HG02884 (cell line): ENCODE measurements around the gene PTPRF.

Experiments
- ATAC-seq: cut with Tn5 transposase; IDR thresholded peaks from one replicate; pipeline ENCODE4 v1.9.1; 2021; ENCODE audit warnings: mild to moderate bottlenecking, moderate library complexity; ENCODE audit not compliant: unreplicated experiment

PTPRF gene

DNA sequence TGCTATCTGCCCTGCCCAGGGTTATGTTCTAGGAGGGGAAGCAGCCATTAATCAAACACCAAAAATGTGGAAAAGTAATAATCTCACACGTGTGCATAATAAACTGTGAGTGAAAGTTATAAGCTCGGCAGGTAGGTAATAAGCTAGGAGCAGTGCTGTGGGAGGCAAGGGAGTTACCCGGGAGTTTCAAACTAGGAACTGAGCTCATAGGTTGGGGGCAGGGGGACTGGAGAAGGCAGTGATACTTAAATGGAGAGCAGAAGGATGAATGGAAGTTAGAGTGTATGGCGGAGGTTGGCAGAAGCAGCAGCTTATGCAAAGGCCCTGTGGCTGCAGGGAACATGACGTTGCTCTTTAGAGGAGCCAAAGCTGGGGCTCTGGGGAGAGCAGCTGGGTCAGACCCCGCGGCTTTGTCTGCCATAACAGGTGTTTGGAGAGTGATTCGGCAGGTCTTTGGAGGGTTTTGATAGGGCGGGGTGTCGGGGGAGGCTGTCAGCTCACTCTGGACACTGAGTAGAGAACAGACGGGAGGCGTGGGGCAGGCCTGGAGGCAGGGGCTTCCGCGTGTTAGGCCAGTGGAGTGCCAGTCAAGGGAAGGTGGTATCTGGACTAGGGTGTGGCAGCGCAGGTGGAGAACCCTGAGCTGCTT, 20.0 kb downstream of the PTPRF start:
- ATAC-seq = no peak

GRCh38 chr1:43551396-43551888, 20.8 kb downstream of the PTPRF start:
- no peak for ATAC-seq

- ATAC-seq = no peak
Observed at GRCh38 chr1:43552059-43552742, 21.5 kb downstream of the PTPRF start.

DNA sequence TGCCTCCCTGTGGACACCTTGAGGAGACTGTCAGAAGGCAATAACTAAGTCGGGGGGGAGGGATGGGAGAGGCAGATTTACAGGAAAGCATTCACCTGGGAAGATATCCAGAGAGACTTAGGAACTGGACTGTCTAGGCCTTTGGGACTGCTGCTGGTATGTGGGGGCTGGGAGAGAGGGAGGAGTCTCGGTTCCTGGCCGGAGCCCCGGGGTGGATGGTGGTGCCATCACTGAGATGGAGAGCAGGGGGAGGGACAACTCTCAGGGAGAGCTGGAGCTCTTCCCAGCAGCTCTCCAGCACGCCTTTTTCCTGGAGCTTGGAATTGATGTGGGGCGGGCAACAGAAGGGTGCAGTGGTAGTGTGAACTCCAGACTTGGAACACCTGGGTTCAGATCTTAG, 22.1 kb downstream of the PTPRF start:
- ATAC-seq = no peak

DNA sequence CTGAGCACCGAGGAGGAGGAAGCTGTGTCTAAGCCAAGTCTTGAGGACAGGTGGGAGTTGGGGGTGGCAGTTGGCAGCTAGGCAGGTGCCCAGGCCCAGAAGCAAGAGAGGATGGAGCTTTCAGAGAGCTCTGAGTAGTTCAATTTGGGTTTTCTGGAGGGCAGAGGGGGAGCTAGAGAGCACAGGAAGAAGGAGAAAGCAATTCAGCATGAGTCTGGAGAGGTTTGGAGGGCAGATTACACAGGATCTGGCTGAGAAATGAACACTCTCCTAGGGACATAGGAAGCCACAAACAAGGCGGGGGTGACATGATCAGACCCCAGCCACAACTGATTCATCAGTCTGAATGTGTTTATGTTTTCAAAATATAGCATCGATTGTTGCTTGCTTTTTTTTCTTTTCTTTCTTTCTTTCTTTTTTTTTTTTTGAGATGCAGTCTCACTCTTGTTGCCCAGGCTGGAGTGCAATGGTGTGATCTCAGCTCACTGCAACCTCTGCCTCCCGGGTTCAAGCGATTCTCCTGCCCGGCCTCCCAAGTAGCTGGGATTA, 23.8 kb downstream of the PTPRF start:
- no peak for ATAC-seq

GRCh38 chr1:43556782-43557181, 26.1 kb downstream of the PTPRF start:
- ATAC-seq = no peak

DNA sequence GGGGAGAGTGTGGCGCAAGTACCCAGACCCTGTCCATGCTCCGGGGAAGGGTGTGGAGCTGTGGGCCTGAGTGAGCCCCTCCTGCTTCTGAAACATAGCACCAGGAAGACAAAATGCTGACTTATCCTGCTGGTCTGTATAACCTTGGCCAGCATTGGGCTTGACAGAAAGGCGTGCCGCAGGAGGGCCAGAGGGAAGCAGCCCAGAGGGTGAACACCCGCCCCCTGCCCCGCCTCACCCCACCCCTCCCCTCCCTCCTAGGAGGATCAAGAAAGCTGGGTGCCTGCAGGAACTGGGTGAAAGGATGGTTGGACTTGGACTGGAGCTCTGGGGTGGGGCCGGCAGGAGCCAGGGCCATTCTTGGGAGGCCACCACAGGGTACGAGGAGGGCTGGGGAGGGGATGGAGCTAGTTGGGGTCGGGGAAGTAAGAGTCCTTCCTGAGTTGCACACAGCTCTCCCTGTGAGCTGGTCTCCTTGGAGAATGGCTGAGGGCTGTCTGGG, 27.1 kb downstream of the PTPRF start:
- no peak for ATAC-seq

DNA sequence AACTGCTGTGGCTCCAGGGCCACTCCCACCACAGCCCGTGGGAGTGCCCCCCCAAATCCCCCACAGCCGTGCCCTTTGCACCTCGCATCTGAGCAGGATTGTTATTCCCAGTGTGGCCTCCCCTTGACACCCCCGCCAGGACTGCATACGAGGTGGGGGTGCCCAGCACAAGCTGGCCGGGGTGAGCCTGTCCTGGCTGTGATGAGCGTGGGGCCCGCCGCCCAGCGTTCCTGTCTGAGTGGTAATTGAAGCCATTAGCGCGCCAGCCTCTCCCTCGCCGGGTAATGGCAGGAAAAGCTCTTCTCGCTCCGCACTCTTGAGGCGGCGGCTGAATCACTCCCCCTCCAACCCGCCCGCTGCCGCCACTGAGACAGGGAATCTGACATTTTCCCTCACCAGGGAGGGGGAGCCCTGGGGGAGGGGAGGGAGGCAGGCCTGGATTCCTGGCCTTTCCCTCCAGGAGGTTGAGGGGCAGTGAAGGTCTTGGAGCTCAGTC, 27.7 kb downstream of the PTPRF start:
- ATAC-seq = no peak

- ATAC-seq = no peak
Observed at GRCh38 chr1:43559714-43560113, 29.0 kb downstream of the PTPRF start.

DNA sequence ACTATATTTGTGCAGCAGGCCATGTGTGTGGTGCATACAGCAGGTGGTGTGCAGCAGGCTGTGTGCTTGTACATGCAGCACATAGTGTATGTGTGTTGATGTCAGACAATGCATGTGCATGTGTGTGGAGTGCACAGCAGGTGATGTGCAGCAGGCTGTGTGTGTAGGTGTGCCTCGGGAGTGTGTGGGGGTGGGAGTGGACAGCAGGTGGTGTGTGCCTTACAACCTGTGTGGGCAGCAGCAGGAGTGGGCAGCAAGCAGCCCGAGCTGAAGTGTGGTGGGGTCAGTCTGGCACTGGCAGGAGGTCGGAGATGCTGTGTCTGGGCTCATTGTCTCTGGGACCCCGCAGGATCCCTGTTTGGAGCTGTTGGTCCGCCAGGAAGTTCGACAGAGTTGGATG, 29.6 kb downstream of the PTPRF start:
- ATAC-seq = no peak

- ATAC-seq = no peak
Observed at GRCh38 chr1:43563876-43564539, 33.3 kb downstream of the PTPRF start.

DNA sequence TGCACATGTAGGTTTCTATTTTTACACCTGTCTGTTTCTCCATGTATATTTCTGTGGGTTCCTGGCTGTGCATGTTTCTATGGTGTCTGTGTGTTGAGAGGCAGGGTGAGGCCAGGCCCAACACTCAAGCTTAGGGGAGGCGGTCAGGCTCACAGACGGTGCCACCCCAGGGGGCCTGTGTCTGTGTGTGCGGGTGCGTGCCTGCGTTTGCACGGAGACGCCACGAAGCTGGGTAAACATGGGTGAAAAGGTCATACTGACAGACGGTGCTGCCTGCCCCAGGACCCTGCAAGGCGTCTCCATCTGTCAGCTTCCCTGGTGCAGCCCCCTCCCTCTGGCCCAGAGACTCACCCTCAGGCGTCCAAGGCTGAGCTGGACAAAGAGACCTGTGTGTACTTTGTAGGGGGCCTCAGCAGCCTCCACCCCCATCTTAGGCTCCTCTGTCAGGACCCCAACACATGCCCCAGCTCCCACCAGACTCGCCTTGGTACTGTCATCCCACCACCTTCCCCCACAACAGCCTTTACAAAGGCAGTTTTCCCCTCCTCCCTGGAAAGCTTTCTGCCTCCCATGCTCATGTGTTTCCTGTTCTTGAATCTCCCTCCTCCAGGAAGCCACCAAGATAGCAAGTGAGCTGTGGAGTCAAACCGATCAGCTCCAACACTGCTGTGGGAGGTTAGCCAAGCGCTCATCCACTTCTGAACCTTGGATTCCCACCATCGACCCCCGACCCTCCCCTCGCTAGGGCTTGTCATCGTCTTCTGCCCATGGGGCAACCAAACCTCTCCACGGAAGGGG, 34.1 kb downstream of the PTPRF start:
- no peak for ATAC-seq

DNA sequence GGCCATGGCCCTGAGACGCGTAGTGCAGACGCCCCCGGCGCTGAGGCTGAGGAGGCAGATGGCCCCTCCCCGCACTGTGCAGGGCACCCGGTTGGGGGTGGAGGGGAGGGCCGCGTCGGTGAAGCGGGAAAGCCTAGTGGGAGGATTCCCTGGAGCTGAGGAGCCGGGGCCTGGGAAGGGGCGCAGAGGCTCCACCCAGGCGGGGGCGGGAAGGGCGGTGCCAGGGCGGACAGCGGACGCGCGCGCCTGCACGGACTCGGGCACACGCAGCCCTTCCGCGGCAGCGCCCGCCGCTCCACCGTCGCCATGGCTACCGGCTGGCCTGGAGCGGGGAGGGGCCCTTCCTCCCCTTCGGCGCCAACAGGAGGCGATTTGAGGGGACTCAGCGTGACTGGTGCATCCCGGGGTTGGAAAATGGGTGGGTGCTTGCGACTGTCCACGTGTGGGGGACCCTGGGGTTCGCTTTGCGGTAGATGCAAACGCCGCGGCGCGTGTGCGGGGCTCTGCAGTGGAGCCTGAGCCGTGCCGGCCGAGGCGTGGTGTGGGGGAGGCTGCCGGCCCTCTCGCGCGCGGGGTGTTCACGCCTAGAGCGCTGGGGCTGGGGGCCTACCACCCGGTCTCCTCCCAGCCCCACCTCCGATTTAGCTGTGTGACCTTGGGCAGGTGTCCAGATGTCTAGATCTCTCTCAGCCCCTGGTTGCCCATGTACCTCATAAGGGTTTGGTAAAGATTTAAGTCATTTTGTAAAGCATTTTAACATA, 35.1 kb downstream of the PTPRF start:
- ATAC-seq = no peak

DNA sequence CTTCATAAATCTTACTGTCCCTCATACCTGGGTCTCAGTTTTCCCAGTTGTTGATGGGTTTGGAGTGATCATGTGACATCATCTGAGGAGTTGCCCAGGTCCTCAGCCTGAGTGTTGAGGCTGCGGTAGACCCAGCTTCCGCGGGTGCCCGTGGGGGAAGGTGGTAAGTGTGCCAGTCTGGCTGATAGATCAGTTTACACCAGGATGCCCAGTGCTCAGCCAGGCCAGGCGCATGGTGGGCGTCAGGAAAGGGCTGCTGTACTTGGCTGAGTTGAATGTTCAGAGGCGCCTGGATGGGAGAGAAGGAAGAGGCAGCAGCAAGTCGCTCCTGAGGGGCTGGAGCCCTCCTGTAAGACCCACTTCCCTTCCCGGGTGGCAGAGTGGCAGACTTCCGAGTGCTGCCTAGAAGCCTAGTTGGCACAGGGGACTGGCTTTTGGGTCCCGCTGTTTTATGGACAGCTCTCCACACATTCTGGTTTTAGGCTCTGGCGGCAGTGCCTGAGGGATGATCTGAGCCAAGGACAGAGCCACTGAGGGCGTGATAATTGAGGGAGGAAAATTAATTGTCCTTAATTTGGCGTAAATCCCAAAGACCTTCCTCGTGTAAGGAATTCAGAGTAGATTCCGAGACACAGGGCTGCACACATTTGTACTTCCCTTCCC, 35.8 kb downstream of the PTPRF start:
- no peak for ATAC-seq

GRCh38 chr1:43569175-43569574, 38.5 kb downstream of the PTPRF start:
- ATAC-seq = no peak

DNA sequence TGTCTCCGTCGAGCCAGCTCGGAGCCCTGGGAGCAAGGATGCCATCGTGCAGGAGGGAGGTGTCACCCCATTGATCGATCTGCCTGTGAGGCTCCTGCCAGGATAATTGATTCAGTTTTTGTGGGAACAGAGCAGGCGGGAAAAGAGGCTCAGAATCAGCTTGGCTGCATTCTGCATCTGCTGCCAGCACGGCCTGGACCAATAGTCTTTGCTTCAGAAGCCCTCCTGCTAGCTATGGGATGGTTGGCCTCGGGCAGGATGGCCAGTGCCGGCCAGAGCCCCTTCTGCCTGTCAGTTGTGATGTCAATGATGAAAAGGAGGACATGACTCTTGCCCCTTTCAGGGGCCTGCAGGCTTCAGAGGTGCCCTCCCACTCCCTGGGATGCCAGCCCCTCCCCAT, 39.6 kb downstream of the PTPRF start:
- ATAC-seq = no peak

GRCh38 chr1:43570715-43571114, 40.0 kb downstream of the PTPRF start:
- no peak for ATAC-seq

- ATAC-seq = no peak
Observed at GRCh38 chr1:43572084-43572483, 41.4 kb downstream of the PTPRF start.

GRCh38 chr1:43572538-43572937, 41.9 kb downstream of the PTPRF start:
- ATAC-seq = no peak
